Kidney capillary endothelial cell (primary cell): ENCODE results near the gene PSTPIP1.

ENCODE experiments used
- DNase-seq: peaks from one replicate; pipeline ENCODE4 v3.0.0-alpha.2; 2018; ENCODE audit warnings: low spot score

Gene PSTPIP1

GRCh38 chr15:77019521-77020331, 24.8 kb downstream of the PSTPIP1 start:
- DNase-seq = no peak

- DNase-seq = no peak
Measured at GRCh38 chr15:77020348-77021087, 25.6 kb downstream of the PSTPIP1 start.

- no peak for DNase-seq
Measured at GRCh38 chr15:77021088-77021481, 26.2 kb downstream of the PSTPIP1 start.

DNA sequence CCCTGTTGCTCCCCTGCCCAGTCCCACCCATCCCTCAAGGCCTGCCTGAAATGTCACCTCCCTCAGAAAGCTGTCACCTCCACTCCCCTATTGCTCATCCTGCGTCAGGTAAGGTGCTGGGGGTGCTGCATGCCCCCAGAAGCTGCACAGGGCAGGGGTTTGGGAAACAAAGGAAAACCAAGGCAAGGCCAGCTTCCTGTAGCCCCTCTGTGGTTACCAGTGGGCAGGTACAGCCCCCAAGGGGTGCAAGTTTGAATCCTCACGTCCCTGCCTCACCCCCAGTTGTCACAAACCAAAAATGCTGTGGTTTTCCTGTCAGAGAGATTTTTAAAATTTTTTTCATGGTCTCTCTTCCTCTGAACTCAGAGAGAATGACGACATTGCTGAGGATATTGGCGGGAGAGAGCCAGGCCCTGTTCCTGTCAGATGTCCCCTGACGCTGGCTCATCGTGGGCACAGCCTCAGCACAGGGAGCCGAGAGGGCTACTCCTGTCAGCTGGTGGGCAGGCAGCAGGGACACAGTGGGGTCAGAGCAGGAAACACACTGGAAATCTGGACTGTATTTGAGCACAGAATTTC, 27.0 kb downstream of the PSTPIP1 start:
- DNase-seq = peak; percentile 58

- DNase-seq = no peak
Measured at GRCh38 chr15:77022646-77023575, 28.0 kb downstream of the PSTPIP1 start.

GRCh38 chr15:77023576-77024272, 28.8 kb downstream of the PSTPIP1 start:
- no peak for DNase-seq

DNA sequence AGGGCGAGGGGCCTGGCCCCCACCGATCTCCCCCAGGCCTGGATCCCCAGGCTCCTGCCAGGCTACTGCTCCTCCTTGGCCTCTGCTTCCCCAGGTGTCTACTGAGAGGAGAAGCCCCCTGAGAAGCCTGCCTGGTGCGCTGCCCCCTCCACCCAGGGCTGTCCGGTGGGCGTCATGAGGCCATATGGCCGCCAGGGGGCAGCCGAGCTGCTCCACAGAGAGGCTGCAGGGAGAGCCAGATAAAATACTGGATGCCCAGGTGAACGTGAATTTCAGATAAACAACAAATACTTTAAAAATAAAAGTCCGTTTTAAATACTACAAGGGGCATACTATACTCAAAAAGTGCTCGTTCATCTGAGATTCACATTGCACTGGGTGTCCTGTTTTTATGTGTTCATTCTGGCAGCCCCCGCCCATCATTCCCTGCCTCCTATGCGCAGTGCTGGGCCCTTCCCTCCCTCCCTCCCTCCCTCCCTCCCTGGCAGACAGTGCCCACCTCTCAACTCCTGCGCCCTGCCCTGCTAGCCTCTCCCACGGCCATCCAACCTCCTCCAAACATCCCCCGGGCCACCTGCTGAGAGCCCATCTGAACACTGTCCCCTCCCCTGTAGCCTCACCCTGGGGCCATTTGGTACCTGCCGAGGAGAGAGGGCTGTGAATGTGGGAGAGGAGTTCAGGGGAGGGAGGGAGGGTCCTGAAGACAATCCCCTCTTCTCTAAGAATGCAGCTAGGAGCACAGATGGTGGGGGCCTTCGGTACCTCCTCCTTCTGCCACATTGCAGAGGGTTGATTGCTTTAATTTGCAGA, 29.6 kb downstream of the PSTPIP1 start:
- peak; percentile 60 for DNase-seq

- DNase-seq = no peak
Measured at GRCh38 chr15:77025083-77025901, 30.4 kb downstream of the PSTPIP1 start.

GRCh38 chr15:77025941-77026411, 31.1 kb downstream of the PSTPIP1 start:
- DNase-seq = no peak

DNA sequence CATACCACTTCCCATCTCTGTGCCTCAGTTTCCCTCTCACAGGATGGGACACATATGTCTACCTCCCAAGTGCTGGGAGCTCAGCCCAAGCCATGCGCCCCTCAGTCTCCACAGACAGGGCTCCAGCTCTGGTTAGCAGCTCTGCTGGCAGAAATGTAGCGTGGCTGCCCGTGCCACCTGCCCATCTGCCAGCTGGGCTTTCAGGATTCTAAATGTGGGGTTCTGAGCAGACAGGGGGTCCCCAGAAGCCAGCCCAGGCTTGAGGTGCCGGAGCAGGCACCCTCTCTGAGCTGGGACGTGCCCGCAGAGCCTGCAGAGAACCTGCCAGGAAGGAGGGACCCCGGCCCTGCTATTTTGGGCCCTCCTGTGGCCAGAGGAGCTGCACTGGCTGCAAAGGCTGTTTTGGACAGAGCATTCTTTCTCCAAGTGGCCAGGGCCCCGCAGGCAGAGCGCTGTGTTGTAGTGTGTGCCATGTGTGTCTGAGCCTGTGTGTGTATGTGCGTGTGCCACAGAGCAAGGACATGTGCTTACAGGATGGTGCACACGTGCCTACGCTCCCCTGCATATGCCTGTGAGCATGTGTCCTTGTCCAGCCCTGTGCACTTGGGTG, 31.7 kb downstream of the PSTPIP1 start:
- no peak for DNase-seq

DNA sequence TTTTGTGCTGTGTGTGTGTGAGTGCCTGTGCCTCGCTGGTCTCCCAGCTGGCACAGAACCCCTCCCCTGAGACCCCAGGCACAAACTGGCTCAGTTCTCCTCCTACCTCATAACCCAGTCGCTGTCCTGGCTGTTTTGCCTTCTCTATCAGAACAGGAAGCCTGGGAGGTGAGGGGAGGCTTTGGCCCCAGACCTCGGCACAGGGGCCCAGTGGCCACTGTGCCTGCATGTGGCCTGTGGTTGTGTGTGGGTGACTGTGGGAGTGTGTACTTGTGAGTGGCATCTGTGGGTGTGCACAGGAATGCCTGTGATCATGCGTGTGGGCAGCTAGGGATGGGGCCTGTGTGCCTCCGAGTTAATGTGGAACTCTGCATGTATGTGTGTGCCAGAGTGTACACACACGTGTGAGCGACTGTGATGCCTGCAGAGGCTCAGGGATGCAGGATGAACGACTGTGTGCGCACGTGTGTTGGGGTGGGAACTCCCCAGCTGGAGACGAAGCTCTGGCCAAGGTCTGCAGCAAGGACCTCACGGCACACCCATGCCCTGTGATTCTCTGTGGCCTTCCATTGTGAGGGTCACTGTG, 32.3 kb downstream of the PSTPIP1 start:
- no peak for DNase-seq

GRCh38 chr15:77027697-77028450, 32.9 kb downstream of the PSTPIP1 start:
- no peak for DNase-seq

DNA sequence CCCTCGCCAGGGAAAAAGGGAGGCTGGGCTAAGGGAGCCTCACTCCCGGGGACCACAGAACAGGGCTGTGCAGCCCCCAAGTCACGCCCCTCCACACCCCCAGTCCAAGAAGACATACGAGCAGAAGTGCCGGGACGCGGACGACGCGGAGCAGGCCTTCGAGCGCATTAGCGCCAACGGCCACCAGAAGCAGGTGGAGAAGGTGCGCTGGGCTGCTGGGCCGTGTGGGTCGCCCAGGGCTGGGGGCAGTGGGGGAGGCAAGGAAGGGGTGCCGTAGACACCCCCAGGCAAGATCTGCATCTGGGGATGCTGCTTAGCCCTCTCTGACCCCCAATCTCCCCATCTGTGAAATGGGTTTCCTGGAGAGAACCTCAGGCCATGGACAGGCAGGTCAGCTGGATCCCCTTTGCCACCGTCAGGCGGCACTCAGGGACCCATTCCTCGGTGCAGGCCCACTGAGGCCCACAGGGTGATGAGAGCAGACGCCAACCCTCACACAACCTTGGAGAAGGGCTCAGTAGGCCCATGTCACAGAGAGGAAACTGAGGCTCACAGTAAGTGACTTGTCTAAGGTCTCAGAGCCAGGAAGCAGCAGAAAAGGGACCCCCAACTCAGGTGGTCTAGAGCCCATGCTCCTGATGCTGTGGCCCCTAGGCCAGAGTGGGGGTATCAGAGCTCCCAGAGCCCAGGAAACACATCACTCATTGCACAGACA, 33.7 kb downstream of the PSTPIP1 start:
- no peak for DNase-seq

DNA sequence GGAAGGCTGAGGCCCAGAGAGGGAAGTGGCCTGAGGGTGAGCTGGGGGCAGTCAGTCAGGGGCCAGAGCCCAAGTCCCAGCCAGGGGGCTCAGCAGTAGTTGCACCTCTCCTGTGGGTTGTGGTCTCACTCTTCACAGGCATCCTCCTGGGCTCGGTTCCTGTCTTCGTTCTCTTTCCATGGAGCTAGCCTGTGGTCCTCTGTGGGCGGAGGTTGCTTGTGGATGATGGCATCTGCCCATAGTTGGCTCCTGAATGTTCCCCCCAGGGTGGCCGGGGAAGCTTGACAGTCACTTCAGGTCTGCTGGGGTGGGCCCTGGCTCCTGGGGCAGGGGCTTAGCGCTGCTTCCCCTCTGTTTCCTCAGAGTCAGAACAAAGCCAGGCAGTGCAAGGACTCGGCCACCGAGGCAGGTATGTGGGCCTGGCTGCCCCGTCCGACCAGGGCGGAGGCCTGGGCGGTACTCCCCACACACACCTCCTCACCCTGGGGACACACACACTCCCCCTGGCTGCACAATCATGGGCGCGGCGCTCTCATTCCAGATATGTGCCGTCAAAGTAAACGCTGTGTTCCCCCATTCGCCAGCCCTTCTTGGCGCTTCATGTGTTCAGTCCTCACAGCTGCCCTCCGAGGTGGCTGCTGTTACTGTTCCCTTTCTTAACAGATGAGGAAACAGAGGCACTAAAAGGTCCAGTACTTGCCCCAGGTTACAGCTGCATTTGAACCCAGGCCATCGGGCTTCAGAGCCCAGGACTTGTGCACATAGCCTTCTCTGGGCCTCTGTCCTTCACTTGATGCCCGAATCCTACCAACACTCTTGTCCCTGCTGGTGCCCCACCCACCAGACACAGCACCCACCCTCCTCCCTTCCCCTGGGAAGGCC, 34.5 kb downstream of the PSTPIP1 start:
- DNase-seq = no peak

DNA sequence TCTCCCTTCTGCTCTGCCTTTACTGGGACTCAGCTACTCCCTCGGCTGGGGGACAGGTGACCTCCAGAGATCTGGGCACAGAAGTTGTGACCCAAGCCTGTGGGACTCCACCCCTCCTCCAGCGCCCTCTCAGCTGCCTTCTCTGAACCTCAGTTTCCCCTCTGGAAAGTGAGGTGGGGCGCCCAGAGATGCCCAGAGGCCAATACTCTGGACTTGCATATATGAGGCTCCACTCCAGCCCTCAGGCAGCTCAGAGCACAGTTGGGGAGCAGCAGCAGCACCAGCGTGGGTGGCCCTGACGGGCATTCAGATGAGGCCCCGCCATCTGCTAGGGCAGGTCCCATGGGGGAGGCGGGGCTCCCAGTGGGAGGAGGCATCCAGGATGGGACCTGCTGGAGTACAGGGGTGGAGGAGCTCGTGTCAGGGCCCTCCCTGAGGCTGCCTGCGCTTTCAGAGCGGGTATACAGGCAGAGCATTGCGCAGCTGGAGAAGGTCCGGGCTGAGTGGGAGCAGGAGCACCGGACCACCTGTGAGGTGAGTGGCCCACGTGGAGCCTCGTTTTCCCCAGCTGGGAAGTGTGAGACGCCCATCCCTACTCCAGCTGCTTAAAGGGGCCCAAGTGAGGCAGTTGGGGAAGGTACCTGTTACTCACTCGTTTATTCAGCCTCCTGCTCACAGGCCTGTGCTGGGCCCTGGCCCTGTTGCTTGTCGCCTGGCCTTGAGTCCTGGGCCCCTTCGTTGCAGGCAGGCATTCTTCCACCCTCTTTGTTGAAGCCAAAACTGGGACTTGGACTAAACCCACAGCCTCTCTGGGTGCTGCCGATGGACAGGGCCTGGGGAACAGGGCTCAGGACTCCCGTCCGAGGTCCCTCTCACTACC, 35.4 kb downstream of the PSTPIP1 start:
- DNase-seq = no peak
